Measurements from ENCODE around the gene GSX2. TPM values are rescaled to one million over a fixed set of nuclear protein-coding genes. Genes with fewer than 3 reads are reported as not detected.

Gene GSX2
- total and polyA plus RNA-seq, 10 of the 15 experiments (the other 5 are each of a cell fraction or from before 2014, with no cell fraction given), result 0.04 to 0.58 (median 0.50) TPM; not detected in 5

DNA sequence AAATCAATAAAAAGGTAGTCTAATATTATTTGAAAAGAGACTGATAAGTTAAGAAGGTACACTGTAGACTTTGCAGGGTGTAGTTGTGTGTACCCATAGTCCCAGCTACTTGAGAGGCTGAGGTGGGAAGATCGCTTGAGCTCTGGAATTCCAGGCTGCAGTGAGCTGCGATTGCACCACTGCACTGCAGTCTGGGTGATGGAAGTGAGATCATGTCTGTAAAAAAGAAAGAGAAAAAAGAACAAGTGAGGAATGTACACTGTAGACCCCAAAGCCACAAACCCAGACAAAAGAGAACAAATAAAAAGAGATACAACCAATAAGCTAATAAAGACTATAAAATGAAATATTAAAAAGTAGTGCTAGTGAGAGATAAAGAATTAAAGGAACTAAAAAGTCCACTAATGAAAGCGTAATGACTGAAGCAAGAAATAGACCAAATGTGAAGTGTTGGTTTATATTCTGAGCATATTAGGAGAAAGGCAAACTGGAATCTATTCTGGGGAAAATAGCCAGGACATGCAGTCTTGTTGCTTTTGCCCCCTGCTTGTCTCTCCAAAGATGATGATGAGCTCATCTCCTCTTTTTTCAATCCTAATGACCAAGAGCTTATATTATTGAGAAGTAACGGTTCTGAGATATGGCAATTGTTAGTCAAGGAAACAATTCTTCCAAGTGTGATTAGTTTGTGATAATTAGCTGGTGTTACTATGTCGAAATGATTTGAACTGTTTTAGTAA lies 19.1 kb downstream of the GSX2 start:
- CTCF ChIA-PET, result interaction anchor here (0.6 kb wide), 1 partner anchor 85 kb away, joined by 3 read pairs; no protein-coding TSS in a partner anchor

More for the DNA sequence above, 19.1 kb downstream of the GSX2 start:
- intact Hi-C loops (cut with micrococcal nuclease; ENCODE audit: unreplicated experiment), result no loop called here
- no TSS peak for BruUV-seq (replicated peaks)
- Histone ChIP-seq H3K36me3 (ENCODE audit: control insufficient read depth in 2 of 2, insufficient read depth in 2 of 2, low read length in 1 of 2) (no peaks in the 10 kb centered on the region), H2AFZ (ENCODE audit: control insufficient read depth, low read depth, low read length) (no peak overlapping the region), H3K4me2 (ENCODE audit: control insufficient read depth, insufficient read depth) (no peak overlapping the region), H3K27ac (ENCODE audit: control insufficient read depth, insufficient read depth) (no peak overlapping the region), H3K9me3 (replicated peaks; ENCODE audit: control insufficient read depth, insufficient read depth, low read length) (no peaks in the 10 kb centered on the region), H3K4me3 (no peak overlapping the region), H3K27me3 (replicated peaks in 1 of 2; ENCODE audit: control insufficient read depth in 2 of 2, insufficient read depth in 2 of 2, low read length in 1 of 2) (no peaks in the 10 kb centered on the region), H3K4me1 (ENCODE audit: control insufficient read depth, insufficient read depth, low read length) (no peaks in the 10 kb centered on the region), H3K9ac (ENCODE audit: control insufficient read depth, insufficient read depth, low read length) (no peak overlapping the region), H4K20me1 (ENCODE audit: control insufficient read depth, insufficient read depth) (no peaks in the 10 kb centered on the region), H3K79me2 (ENCODE audit: control insufficient read depth, insufficient read depth, low read length) (no peaks in the 10 kb centered on the region)
- ChIA-PET POLR2A (no interaction called here), RAD21 (ENCODE audit: unreplicated experiment) (no interaction called here), SMC1A (ENCODE audit: uncharacterized antibody, unreplicated experiment) (no interaction called here)
- WGBS (ENCODE audit: insufficient coverage, insufficient replicate concordance, low lambda C conversion rate, missing lambda C conversion rate), result 42% methylated on average over 5 of the region's 5 CpGs
- no peak for DNase-seq (ENCODE audit: low read depth, low spot score)
- ATAC-seq, result no peak
- FAIRE-seq, result no peak
- TF ChIP-seq PML (IDR thresholded peaks at IDR 0.05; ENCODE audit: low read length) (no peak), ZBTB4 (CRISPR knock-in tag; IDR thresholded peaks at IDR 0.05) (no peak), TCF7 (IDR thresholded peaks at IDR 0.05; ENCODE audit: borderline replicate concordance) (no peak), ZNF217 (IDR thresholded peaks at IDR 0.05) (no peak), STAT3 (IDR thresholded peaks at IDR 0.05; ENCODE audit: low read depth, low read length) (no peak), RB1 (IDR thresholded peaks at IDR 0.05; ENCODE audit: borderline replicate concordance) (no peak), KLF5 (IDR thresholded peaks at IDR 0.05; ENCODE audit: partially characterized antibody) (no peak), NFIC (IDR thresholded peaks at IDR 0.05; ENCODE audit: low read depth, low read length) (no peak)
- TF ChIP-seq, protein P1, sequence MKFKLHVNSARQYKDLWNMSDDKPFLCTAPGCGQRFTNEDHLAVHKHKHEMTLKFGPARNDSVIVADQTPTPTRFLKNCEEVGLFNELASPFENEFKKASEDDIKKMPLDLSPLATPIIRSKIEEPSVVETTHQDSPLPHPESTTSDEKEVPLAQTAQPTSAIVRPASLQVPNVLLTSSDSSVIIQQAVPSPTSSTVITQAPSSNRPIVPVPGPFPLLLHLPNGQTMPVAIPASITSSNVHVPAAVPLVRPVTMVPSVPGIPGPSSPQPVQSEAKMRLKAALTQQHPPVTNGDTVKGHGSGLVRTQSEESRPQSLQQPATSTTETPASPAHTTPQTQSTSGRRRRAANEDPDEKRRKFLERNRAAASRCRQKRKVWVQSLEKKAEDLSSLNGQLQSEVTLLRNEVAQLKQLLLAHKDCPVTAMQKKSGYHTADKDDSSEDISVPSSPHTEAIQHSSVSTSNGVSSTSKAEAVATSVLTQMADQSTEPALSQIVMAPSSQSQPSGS (IDR thresholded peaks at IDR 0.05; ENCODE audit: low read length), result no peak
- TF ChIP-seq, protein P2, sequence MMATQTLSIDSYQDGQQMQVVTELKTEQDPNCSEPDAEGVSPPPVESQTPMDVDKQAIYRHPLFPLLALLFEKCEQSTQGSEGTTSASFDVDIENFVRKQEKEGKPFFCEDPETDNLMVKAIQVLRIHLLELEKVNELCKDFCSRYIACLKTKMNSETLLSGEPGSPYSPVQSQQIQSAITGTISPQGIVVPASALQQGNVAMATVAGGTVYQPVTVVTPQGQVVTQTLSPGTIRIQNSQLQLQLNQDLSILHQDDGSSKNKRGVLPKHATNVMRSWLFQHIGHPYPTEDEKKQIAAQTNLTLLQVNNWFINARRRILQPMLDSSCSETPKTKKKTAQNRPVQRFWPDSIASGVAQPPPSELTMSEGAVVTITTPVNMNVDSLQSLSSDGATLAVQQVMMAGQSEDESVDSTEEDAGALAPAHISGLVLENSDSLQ (IDR thresholded peaks at IDR 0.05), result no peak
- TF ChIP-seq, protein P3, sequence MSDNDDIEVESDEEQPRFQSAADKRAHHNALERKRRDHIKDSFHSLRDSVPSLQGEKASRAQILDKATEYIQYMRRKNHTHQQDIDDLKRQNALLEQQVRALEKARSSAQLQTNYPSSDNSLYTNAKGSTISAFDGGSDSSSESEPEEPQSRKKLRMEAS (IDR thresholded peaks at IDR 0.05; ENCODE audit: low read depth, low read length), result no peak
- in situ Hi-C loops (cut with MboI), result no loop called here
